Astrocyte (in vitro differentiated cells and primary cell): ENCODE data around the gene MAPKAP1. TPM values are rescaled to one million over a fixed set of nuclear protein-coding genes. Genes with fewer than 3 reads are reported as not detected.

Source experiments
- DNase-seq: peaks from one replicate; pipeline ENCODE4 v3.0.0-alpha.2; 2010; ENCODE audit warnings: low read depth
- FAIRE-seq: peaks from 2 replicates; lab custom pipeline; 2011; peaks lifted over from hg19 to GRCh38; lab: Jason Lieb, UNC
- H2AFZ ChIP-seq: 2 replicates; pipeline ENCODE4 v1.6.0; 2012; ENCODE audit warnings: low read depth, low read length, inconsistent platforms
- H3K27ac ChIP-seq: 2 replicates; pipeline ENCODE4 v1.5.1; 2011; ENCODE audit warnings: low read depth, low read length, inconsistent platforms
- H3K27me3 ChIP-seq: 2 replicates; pipeline ENCODE4 v1.6.0; 2011; ENCODE audit warnings: low read length, inconsistent platforms; ENCODE audit not compliant: insufficient read depth
- H3K36me3 ChIP-seq: 2 replicates; pipeline ENCODE4 v1.5.1; 2011; ENCODE audit warnings: low read length, inconsistent platforms; ENCODE audit not compliant: insufficient read depth
- H3K4me1 ChIP-seq: 2 replicates; pipeline ENCODE4 v1.5.1; 2011; ENCODE audit warnings: low read length, inconsistent platforms; ENCODE audit not compliant: insufficient read depth
- H3K4me2 ChIP-seq: 2 replicates; pipeline ENCODE4 v1.6.0; 2012; ENCODE audit warnings: low read length, inconsistent platforms
- H3K4me3 ChIP-seq: 2 replicates; pipeline ENCODE4 v1.5.1; 2011; ENCODE audit warnings: low read depth, mild to moderate bottlenecking, low read length, inconsistent platforms; ENCODE audit not compliant: insufficient read depth
- H3K79me2 ChIP-seq: 2 replicates; pipeline ENCODE4 v1.6.0; 2012; ENCODE audit warnings: mild to moderate bottlenecking, low read length, inconsistent platforms; ENCODE audit not compliant: insufficient read depth
- H3K9ac ChIP-seq: 2 replicates; pipeline ENCODE4 v1.6.0; 2012; ENCODE audit warnings: mild to moderate bottlenecking, low read length, inconsistent platforms
- H3K9me3 ChIP-seq: 2 replicates; pipeline ENCODE4 v1.5.1; 2012; ENCODE audit warnings: low read depth, mild to moderate bottlenecking, low read length, inconsistent platforms; ENCODE audit not compliant: insufficient read depth
- H4K20me1 ChIP-seq: 2 replicates; pipeline ENCODE4 v1.6.0; 2012; ENCODE audit warnings: low read length, inconsistent platforms; ENCODE audit not compliant: insufficient read depth
- H3K27ac Mint-ChIP-seq: one replicate; pipeline ENCODE4 v1.8.0; 2021; ENCODE audit warnings: mild to moderate bottlenecking, mixed read lengths; ENCODE audit not compliant: unreplicated experiment
- H3K27me3 Mint-ChIP-seq: one replicate; pipeline ENCODE4 v1.8.0; 2021; ENCODE audit warnings: low read depth, mixed read lengths; ENCODE audit not compliant: unreplicated experiment
- H3K36me3 Mint-ChIP-seq: one replicate; pipeline ENCODE4 v1.8.0; 2021; ENCODE audit warnings: low read depth, mixed read lengths; ENCODE audit not compliant: unreplicated experiment
- H3K4me1 Mint-ChIP-seq: one replicate; pipeline ENCODE4 v1.8.0; 2021; ENCODE audit warnings: low read depth, mixed read lengths; ENCODE audit not compliant: unreplicated experiment
- H3K4me3 Mint-ChIP-seq: one replicate; pipeline ENCODE4 v1.8.0; 2021; ENCODE audit warnings: mild to moderate bottlenecking, moderate library complexity, mixed read lengths; ENCODE audit not compliant: unreplicated experiment
- H3K9me3 Mint-ChIP-seq: one replicate; pipeline ENCODE4 v1.8.0; 2021; ENCODE audit warnings: mild to moderate bottlenecking, mixed read lengths; ENCODE audit not compliant: unreplicated experiment
- EZH2 ChIP-seq: IDR thresholded peaks from 2 replicates; pipeline ENCODE4 v1.6.1; 2012; ENCODE audit warnings: mild to moderate bottlenecking, low read length, inconsistent platforms; ENCODE audit not compliant: insufficient read depth
- total RNA-seq: library from RNA; stranded (reverse); gene quantifications from 2 replicates; pipeline ENCODE4 v1.2.1, GENCODE V29; 2021
- TF ChIP-seq, protein P1 (sequence below): IDR thresholded peaks from 2 replicates; pipeline ENCODE4 v1.5.1; 2011; ENCODE audit warnings: low read depth, mild to moderate bottlenecking, inconsistent platforms, low read length, moderate library complexity; ENCODE audit not compliant: insufficient read depth

MAPKAP1 gene
- total RNA-seq, 1 donor from 2014 or later, result 109 TPM

DNA sequence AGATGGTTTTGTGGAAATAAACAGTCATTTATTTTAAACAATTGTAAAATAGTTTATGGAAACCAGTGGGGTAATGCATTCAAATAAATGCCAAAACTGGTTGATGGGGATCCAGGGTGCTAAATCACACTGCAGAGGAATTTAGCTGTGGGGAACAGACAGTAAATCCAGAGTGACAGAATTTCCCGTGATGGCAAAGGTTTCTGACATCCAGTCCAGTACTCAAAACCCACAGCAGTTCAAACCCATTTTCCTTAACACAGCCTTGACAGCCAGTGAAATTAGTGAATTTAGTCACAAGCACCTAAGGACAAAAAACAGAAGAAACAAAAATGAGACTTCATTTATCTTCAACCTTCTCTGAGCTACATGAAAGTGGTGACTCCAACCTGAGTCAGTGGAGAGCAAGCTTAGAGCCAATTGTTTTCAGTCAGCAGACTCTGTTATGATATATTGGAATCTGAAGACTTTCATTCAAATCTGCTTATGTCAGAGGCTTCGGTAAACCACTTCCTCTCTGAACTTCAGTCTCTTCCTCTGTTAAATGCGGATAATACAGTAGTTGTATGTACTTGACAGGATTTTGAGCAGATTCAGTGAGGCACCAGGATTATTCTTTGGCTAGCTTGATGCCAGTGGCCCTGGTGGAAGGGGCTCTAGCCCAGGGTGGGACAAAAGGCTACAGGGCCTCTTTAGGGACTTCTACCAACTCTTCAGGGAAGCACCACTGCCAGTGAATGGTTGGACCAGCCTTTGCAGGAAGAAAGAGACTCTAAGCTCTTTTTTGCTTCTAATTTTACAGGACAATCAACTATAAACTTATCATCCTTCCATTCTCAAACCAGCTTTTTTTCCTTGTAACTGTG lies 185.3 kb downstream of the MAPKAP1 start:
- H3K27me3 ChIP-seq, result no peaks in the 10 kb centered on the region
- H3K27ac ChIP-seq, result peak overlapping the region; percentile 94
- H3K4me1 Mint-ChIP-seq, result peaks cover 44% of the 10 kb centered on the region
- no peaks in the 10 kb centered on the region for H3K9me3 ChIP-seq
- peaks cover 6% of the 10 kb centered on the region for H3K79me2 ChIP-seq
- no peaks in the 10 kb centered on the region for H3K9me3 Mint-ChIP-seq
- H4K20me1 ChIP-seq, result no peaks in the 10 kb centered on the region
- no peaks in the 10 kb centered on the region for H3K36me3 ChIP-seq
- no peaks in the 10 kb centered on the region for H3K27me3 Mint-ChIP-seq
- H3K36me3 Mint-ChIP-seq, result peaks cover 4% of the 10 kb centered on the region
- peak overlapping the region; percentile 17 for H3K4me3 Mint-ChIP-seq
- FAIRE-seq, result peak; percentile 94
- DNase-seq, result peak; percentile 99
- H3K4me2 ChIP-seq, result peak overlapping the region; percentile 77
- H2AFZ ChIP-seq, result no peak overlapping the region
- peak overlapping the region; percentile 65 for H3K9ac ChIP-seq
- peak overlapping the region; percentile 37 for H3K4me3 ChIP-seq
- no peak for TF ChIP-seq EZH2
- TF ChIP-seq, protein P1, sequence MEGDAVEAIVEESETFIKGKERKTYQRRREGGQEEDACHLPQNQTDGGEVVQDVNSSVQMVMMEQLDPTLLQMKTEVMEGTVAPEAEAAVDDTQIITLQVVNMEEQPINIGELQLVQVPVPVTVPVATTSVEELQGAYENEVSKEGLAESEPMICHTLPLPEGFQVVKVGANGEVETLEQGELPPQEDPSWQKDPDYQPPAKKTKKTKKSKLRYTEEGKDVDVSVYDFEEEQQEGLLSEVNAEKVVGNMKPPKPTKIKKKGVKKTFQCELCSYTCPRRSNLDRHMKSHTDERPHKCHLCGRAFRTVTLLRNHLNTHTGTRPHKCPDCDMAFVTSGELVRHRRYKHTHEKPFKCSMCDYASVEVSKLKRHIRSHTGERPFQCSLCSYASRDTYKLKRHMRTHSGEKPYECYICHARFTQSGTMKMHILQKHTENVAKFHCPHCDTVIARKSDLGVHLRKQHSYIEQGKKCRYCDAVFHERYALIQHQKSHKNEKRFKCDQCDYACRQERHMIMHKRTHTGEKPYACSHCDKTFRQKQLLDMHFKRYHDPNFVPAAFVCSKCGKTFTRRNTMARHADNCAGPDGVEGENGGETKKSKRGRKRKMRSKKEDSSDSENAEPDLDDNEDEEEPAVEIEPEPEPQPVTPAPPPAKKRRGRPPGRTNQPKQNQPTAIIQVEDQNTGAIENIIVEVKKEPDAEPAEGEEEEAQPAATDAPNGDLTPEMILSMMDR, result no peak
- H3K4me1 ChIP-seq, result peaks cover 41% of the 10 kb centered on the region
- peak overlapping the region; percentile 98 for H3K27ac Mint-ChIP-seq

DNA sequence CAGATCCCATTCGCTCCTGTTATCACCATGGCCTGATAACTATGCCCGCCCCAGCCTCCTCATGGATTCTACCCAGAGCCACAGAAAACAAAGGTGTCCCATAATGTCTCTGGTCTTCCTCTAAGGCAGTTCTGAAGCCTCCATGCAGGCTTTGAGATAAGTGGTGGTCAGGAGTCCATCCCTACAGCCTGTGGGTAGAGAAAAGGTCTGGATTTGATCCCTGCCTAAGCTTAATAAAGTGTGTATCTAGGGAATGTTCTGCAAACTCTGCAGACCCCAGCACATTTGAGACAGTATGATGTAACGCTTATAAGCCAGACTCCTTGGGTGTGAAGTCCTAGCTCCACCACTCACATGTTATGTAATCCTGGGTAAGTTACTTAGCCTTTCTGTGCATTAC lies 187.3 kb downstream of the MAPKAP1 start:
- H3K9me3 Mint-ChIP-seq, result no peaks in the 10 kb centered on the region
- peaks cover 2% of the 10 kb centered on the region for H3K79me2 ChIP-seq
- no peak overlapping the region for H3K9ac ChIP-seq
- no peaks in the 10 kb centered on the region for H4K20me1 ChIP-seq
- no peaks in the 10 kb centered on the region for H3K36me3 ChIP-seq
- H3K4me1 Mint-ChIP-seq, result peaks cover 42% of the 10 kb centered on the region
- no peak overlapping the region for H3K4me3 ChIP-seq
- H3K4me1 ChIP-seq, result peaks cover 32% of the 10 kb centered on the region
- TF ChIP-seq, protein P1, result no peak
- no peak for TF ChIP-seq EZH2
- H3K27ac ChIP-seq, result no peak overlapping the region
- no peaks in the 10 kb centered on the region for H3K27me3 Mint-ChIP-seq
- no peaks in the 10 kb centered on the region for H3K27me3 ChIP-seq
- H3K36me3 Mint-ChIP-seq, result peaks cover 4% of the 10 kb centered on the region
- H3K4me2 ChIP-seq, result no peak overlapping the region
- no peaks in the 10 kb centered on the region for H3K9me3 ChIP-seq
- FAIRE-seq, result no peak
- peak overlapping the region; percentile 98 for H3K27ac Mint-ChIP-seq
- no peak overlapping the region for H2AFZ ChIP-seq
- no peak for DNase-seq
- H3K4me3 Mint-ChIP-seq, result no peak overlapping the region

DNA sequence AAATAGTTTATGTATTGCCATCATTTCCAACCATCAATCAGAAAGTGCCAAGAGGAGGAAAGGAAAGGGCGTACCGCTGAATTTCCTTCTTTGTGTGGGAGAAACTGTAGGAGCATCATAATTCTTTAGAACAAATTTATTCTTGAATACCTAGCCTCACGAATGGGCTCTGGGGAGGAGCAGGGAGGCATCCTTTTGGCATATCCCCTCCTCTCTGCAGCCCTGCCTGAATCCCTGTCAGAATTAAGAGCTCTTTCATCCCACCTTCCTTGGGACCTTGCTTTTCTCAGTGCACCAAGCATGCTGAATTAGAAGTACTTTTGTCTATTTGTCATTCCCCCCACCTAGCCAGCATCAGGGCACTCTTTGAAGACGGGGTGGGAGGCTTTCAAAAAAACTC lies 189.4 kb downstream of the MAPKAP1 start:
- H3K27ac ChIP-seq, result no peak overlapping the region
- H3K9me3 Mint-ChIP-seq, result no peaks in the 10 kb centered on the region
- peaks cover 2% of the 10 kb centered on the region for H3K79me2 ChIP-seq
- H3K4me2 ChIP-seq, result no peak overlapping the region
- no peak overlapping the region for H3K4me3 ChIP-seq
- H3K4me3 Mint-ChIP-seq, result no peak overlapping the region
- no peak overlapping the region for H2AFZ ChIP-seq
- DNase-seq, result no peak
- no peak overlapping the region for H3K9ac ChIP-seq
- H3K4me1 Mint-ChIP-seq, result peaks cover 45% of the 10 kb centered on the region
- TF ChIP-seq EZH2, result no peak
- TF ChIP-seq, protein P1, result no peak
- H3K36me3 ChIP-seq, result no peaks in the 10 kb centered on the region
- H3K36me3 Mint-ChIP-seq, result peaks cover 4% of the 10 kb centered on the region
- no peaks in the 10 kb centered on the region for H3K27me3 Mint-ChIP-seq
- H4K20me1 ChIP-seq, result no peaks in the 10 kb centered on the region
- FAIRE-seq, result no peak
- H3K27ac Mint-ChIP-seq, result no peak overlapping the region
- peaks cover 36% of the 10 kb centered on the region for H3K4me1 ChIP-seq
- no peaks in the 10 kb centered on the region for H3K27me3 ChIP-seq
- no peaks in the 10 kb centered on the region for H3K9me3 ChIP-seq
